Cardiac muscle cell (in vitro differentiated cells and primary cell): ENCODE results near the gene NIM1K. TPM values are rescaled to one million over a fixed set of nuclear protein-coding genes. Genes with fewer than 3 reads are reported as not detected.

Experiments used
- DNase-seq, 2 donors: peaks; one replicate each; pipeline versions ENCODE4 v3.0.0 to v3.0.0-alpha.2; 2010 to 2017; ENCODE audit warnings: low read depth in 1 of 2, low spot score in 1 of 2
- H3K27ac ChIP-seq: fragments of 200-600 bp; sonication (generic); 2 replicates; pipeline ENCODE4 v1.5.1; 2016
- H3K27me3 ChIP-seq: fragments of 200-600 bp; sonication (generic); 2 replicates; pipeline ENCODE4 v1.6.0; 2016; ENCODE audit warnings: control low read depth
- H3K36me3 ChIP-seq: fragments of 200-600 bp; sonication (generic); 2 replicates; pipeline ENCODE4 v1.5.1; 2016; ENCODE audit warnings: control low read depth
- H3K4me1 ChIP-seq: fragments of 200-600 bp; sonication (generic); 2 replicates; pipeline ENCODE4 v1.8.1; 2017; ENCODE audit warnings: low read depth, mild to moderate bottlenecking, mixed run types
- H3K4me3 ChIP-seq: fragments of 200-600 bp; sonication (generic); 2 replicates; pipeline ENCODE4 v1.5.1; 2016; ENCODE audit warnings: mild to moderate bottlenecking
- H3K9me3 ChIP-seq: fragments of 200-600 bp; sonication (generic); 2 replicates; pipeline ENCODE4 v1.5.1; 2017; ENCODE audit warnings: low read depth, mild to moderate bottlenecking, control low read depth
- polyA plus RNA-seq: library from polyadenylated mRNA; unstranded; fragments of >200 nt; fragmentation: Nextera tagmentation; extraction: Ambion mirVana; gene quantifications from 2 replicates; pipeline ENCODE4 v1.2.1, GENCODE V29; 2016
- total RNA-seq: library from RNA; depleted of rRNA; stranded (reverse); fragments of >200 nt; gene quantifications from 2 replicates; pipeline ENCODE4 v1.2.3, GENCODE V29; 2016
- TF ChIP-seq, protein P1 (sequence below): IDR thresholded peaks from 2 replicates; pipeline ENCODE4 v1.5.1; 2012; ENCODE audit warnings: low read depth, mild to moderate bottlenecking, low read length

Gene NIM1K
- total and polyA plus RNA-seq, 2 experiments from 2014 or later: 0.27 to 0.98 TPM

DNA sequence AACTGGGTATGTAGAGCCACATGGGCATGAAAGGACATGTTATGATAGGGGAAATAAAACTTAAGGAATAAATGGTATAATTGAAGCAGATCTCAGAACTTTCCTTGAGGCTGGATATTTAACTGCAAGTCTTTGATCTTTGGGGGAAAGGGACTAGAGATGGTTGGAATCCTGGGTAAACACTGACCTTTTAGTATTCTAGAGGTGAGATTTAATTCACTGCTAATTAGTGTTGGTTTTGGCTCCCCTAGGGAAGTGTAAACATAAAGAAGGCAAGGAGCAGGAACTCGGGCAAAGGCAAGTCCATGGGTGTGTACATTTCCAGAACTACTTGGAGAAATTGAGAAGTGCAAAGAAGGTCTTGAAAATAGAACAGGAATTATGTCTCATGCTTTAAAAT lies 16.6 kb downstream of the NIM1K start:
- TF ChIP-seq, protein P1, sequence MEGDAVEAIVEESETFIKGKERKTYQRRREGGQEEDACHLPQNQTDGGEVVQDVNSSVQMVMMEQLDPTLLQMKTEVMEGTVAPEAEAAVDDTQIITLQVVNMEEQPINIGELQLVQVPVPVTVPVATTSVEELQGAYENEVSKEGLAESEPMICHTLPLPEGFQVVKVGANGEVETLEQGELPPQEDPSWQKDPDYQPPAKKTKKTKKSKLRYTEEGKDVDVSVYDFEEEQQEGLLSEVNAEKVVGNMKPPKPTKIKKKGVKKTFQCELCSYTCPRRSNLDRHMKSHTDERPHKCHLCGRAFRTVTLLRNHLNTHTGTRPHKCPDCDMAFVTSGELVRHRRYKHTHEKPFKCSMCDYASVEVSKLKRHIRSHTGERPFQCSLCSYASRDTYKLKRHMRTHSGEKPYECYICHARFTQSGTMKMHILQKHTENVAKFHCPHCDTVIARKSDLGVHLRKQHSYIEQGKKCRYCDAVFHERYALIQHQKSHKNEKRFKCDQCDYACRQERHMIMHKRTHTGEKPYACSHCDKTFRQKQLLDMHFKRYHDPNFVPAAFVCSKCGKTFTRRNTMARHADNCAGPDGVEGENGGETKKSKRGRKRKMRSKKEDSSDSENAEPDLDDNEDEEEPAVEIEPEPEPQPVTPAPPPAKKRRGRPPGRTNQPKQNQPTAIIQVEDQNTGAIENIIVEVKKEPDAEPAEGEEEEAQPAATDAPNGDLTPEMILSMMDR: no peak
- H3K27ac ChIP-seq: no peak overlapping the region
- no peak for DNase-seq
- H3K27me3 ChIP-seq: no peaks in the 10 kb centered on the region
- H3K4me1 ChIP-seq: no peaks in the 10 kb centered on the region
- no peaks in the 10 kb centered on the region for H3K36me3 ChIP-seq
- H3K9me3 ChIP-seq: no peaks in the 10 kb centered on the region
- no peak overlapping the region for H3K4me3 ChIP-seq

DNA sequence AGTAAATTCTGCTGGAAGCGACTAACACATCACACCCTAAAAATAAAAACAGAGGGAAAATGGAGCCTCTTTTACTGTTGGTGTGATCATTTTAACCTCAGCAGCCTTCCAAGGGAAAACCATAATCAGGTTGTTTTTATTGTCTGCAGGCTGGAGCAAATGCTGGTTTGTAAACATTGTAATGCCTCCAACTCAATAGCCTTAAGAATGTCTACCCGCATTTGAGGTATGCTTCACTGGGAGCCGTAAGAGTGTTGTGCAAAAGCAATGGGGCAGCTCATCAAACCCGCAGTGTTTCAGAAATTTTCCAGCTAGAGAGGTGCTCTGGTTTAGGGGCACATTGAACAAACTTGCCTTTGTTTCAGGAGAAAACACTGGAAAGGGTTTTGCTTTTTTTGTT lies 17.0 kb downstream of the NIM1K start:
- TF ChIP-seq, protein P1: no peak
- no peak for DNase-seq
- Histone ChIP-seq H3K4me1 (no peaks in the 10 kb centered on the region), H3K4me3 (no peak overlapping the region), H3K27me3 (no peaks in the 10 kb centered on the region), H3K27ac (no peak overlapping the region), H3K9me3 (no peaks in the 10 kb centered on the region), H3K36me3 (no peaks in the 10 kb centered on the region)

DNA sequence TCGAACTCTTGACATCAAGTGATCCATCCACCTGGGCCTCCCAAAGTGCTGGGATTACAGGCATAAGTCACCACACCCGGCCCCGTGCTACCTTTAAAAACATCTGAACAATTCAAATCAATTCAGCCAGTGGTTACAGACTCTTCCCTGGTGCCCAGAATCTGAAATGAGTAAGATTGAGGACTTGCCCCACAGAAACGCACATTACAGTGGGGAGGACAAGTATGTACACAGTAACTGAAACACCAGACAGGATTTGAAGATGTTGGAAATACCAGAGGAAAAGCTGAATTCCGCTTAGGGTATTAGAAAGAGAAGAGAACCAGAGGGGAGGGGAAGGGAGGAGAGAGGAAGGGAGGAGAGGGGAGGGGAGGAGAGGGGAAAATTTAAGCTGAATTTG lies 17.8 kb downstream of the NIM1K start:
- no peaks in the 10 kb centered on the region for H3K36me3 ChIP-seq
- TF ChIP-seq, protein P1: no peak
- no peak for DNase-seq
- no peaks in the 10 kb centered on the region for H3K4me1 ChIP-seq
- H3K9me3 ChIP-seq: no peaks in the 10 kb centered on the region
- no peak overlapping the region for H3K4me3 ChIP-seq
- H3K27me3 ChIP-seq: no peaks in the 10 kb centered on the region
- H3K27ac ChIP-seq: no peak overlapping the region

DNA sequence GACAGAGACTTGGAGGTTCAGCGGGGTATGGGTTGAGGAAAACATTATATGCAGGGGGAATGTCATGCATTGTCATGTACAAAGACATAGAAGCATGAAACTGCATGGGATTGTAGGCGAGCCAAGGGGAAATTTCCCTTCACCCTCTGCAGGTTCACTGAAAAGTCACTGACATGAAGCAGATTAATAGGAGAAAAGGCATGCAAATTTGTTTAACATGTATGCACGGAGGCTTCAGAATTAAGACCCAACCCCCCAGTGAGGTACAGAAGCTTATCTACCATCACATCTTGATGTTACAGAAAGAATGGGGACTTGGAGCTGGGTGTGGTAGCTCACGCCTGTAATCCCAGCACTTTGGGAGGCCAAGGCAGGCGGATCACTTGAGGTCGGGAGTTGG lies 18.5 kb downstream of the NIM1K start:
- TF ChIP-seq, protein P1: no peak
- no peaks in the 10 kb centered on the region for H3K27me3 ChIP-seq
- no peak overlapping the region for H3K4me3 ChIP-seq
- DNase-seq: no peak
- H3K9me3 ChIP-seq: no peaks in the 10 kb centered on the region
- no peak overlapping the region for H3K27ac ChIP-seq
- H3K4me1 ChIP-seq: no peaks in the 10 kb centered on the region
- no peaks in the 10 kb centered on the region for H3K36me3 ChIP-seq

DNA sequence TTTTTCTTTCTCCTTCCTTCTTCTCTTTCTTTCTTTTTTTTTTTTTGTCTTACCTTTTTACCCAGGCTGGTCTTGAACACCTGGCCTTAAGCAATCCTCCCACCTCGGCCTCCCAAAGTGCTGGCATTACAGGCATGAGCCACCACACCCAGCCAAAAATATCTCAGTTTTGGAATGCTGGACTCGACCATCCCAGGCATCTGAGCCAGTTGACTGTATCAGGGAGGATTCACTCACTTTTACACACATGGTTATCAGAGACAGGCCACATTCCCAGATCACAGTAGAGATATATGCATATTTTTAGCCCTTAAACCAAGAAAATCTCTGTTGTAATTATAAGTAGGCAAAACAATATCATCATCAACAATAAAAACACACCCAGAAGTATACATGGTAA lies 21.9 kb downstream of the NIM1K start:
- TF ChIP-seq, protein P1: no peak
- DNase-seq: no peak
- Histone ChIP-seq H3K4me1 (no peaks in the 10 kb centered on the region), H3K36me3 (no peaks in the 10 kb centered on the region), H3K27ac (no peak overlapping the region), H3K9me3 (no peaks in the 10 kb centered on the region), H3K4me3 (no peak overlapping the region), H3K27me3 (no peaks in the 10 kb centered on the region)
